Central memory CD8-positive, alpha-beta T cell (primary cell): Measurements from ENCODE around the gene NCEH1.

ENCODE experiments used
- ATAC-seq: fragments of 150-1000 bp; cut with Tn5 transposase; replicated peaks from 2 replicates; pipeline ENCODE4 v1.10.0; 2022; ENCODE audit warnings: mild to moderate bottlenecking, moderate FRiP score, moderate number of reproducible peaks; ENCODE audit not compliant: poor library complexity, severe bottlenecking; ENCODE audit errors: extremely low read depth
- DNase-seq, 2 donors: peaks; one replicate each; pipeline ENCODE4 v3.0.0; 2021; ENCODE audit warnings: low spot score in 2 of 2
- H3K27ac Mint-ChIP-seq: one replicate; pipeline ENCODE4 v1.8.0; 2022; ENCODE audit warnings: low read depth, mild to moderate bottlenecking, moderate library complexity, mixed read lengths
- H3K27me3 Mint-ChIP-seq: one replicate; pipeline ENCODE4 v1.8.0; 2022; ENCODE audit warnings: mixed read lengths
- H3K36me3 Mint-ChIP-seq: one replicate; pipeline ENCODE4 v1.8.0; 2022; ENCODE audit warnings: mild to moderate bottlenecking, moderate library complexity, mixed read lengths; ENCODE audit not compliant: insufficient read depth
- H3K4me1 Mint-ChIP-seq: one replicate; pipeline ENCODE4 v1.8.0; 2022; ENCODE audit warnings: mixed read lengths
- H3K4me3 Mint-ChIP-seq: one replicate; pipeline ENCODE4 v1.8.0; 2022; ENCODE audit warnings: mild to moderate bottlenecking, moderate library complexity, mixed read lengths
- H3K9me3 Mint-ChIP-seq: one replicate; pipeline ENCODE4 v1.8.0; 2022; ENCODE audit warnings: mixed read lengths

The NCEH1 gene

GRCh38 chr3:172702256-172702655 lies 8.6 kb downstream of the NCEH1 start:
- Mint-ChIP-seq H3K9me3 (no peaks in the 10 kb centered on the region), H3K36me3 (no peaks in the 10 kb centered on the region), H3K27ac (no peak overlapping the region), H3K4me1 (peaks cover 21% of the 10 kb centered on the region), H3K27me3 (no peaks in the 10 kb centered on the region), H3K4me3 (no peak overlapping the region)
- no peak for DNase-seq
- no peak for ATAC-seq

GRCh38 chr3:172701751-172702150 lies 9.1 kb downstream of the NCEH1 start:
- Mint-ChIP-seq H3K9me3 (no peaks in the 10 kb centered on the region), H3K4me1 (peaks cover 16% of the 10 kb centered on the region), H3K27ac (no peak overlapping the region), H3K36me3 (no peaks in the 10 kb centered on the region), H3K4me3 (no peak overlapping the region), H3K27me3 (no peaks in the 10 kb centered on the region)
- ATAC-seq, result no peak
- no peak for DNase-seq

- Mint-ChIP-seq H3K27ac (no peak overlapping the region), H3K4me1 (peaks cover 16% of the 10 kb centered on the region), H3K9me3 (no peaks in the 10 kb centered on the region), H3K27me3 (no peaks in the 10 kb centered on the region), H3K36me3 (no peaks in the 10 kb centered on the region), H3K4me3 (no peak overlapping the region)
- no peak for DNase-seq
- no peak for ATAC-seq
Measured at GRCh38 chr3:172700936-172701455, 9.9 kb downstream of the NCEH1 start.

GRCh38 chr3:172700256-172700655 lies 10.6 kb downstream of the NCEH1 start:
- H3K27me3 Mint-ChIP-seq, result no peaks in the 10 kb centered on the region
- H3K36me3 Mint-ChIP-seq, result peaks cover 2% of the 10 kb centered on the region
- DNase-seq, result no peak
- no peaks in the 10 kb centered on the region for H3K9me3 Mint-ChIP-seq
- no peak for ATAC-seq
- no peak overlapping the region for H3K27ac Mint-ChIP-seq
- peaks cover 16% of the 10 kb centered on the region for H3K4me1 Mint-ChIP-seq
- no peak overlapping the region for H3K4me3 Mint-ChIP-seq

- no peak overlapping the region for H3K4me3 Mint-ChIP-seq
- ATAC-seq (no peak), DNase-seq (no peak)
- peaks cover 15% of the 10 kb centered on the region for H3K4me1 Mint-ChIP-seq
- H3K9me3 Mint-ChIP-seq, result no peaks in the 10 kb centered on the region
- H3K27me3 Mint-ChIP-seq, result no peaks in the 10 kb centered on the region
- peak overlapping the region; percentile 3 for H3K27ac Mint-ChIP-seq
- peaks cover 2% of the 10 kb centered on the region for H3K36me3 Mint-ChIP-seq
Measured at GRCh38 chr3:172699031-172699430, 11.8 kb downstream of the NCEH1 start.

GRCh38 chr3:172698631-172699030 lies 12.2 kb downstream of the NCEH1 start:
- Mint-ChIP-seq H3K9me3 (no peaks in the 10 kb centered on the region), H3K36me3 (peaks cover 2% of the 10 kb centered on the region), H3K27me3 (no peaks in the 10 kb centered on the region), H3K27ac (peak overlapping the region; percentile 3), H3K4me1 (peaks cover 12% of the 10 kb centered on the region), H3K4me3 (no peak overlapping the region)
- ATAC-seq, result no peak
- no peak for DNase-seq

- H3K27ac Mint-ChIP-seq, result no peak overlapping the region
- H3K27me3 Mint-ChIP-seq, result no peaks in the 10 kb centered on the region
- ATAC-seq, result no peak
- DNase-seq, result no peak
- H3K4me3 Mint-ChIP-seq, result no peak overlapping the region
- peaks cover 2% of the 10 kb centered on the region for H3K36me3 Mint-ChIP-seq
- H3K9me3 Mint-ChIP-seq, result no peaks in the 10 kb centered on the region
- H3K4me1 Mint-ChIP-seq, result peaks cover 19% of the 10 kb centered on the region
Measured at GRCh38 chr3:172697558-172697957, 13.3 kb downstream of the NCEH1 start.

GRCh38 chr3:172696357-172696756 lies 14.5 kb downstream of the NCEH1 start:
- H3K4me3 Mint-ChIP-seq, result no peak overlapping the region
- no peak for DNase-seq
- H3K27me3 Mint-ChIP-seq, result no peaks in the 10 kb centered on the region
- peaks cover 2% of the 10 kb centered on the region for H3K36me3 Mint-ChIP-seq
- no peak for ATAC-seq
- no peak overlapping the region for H3K27ac Mint-ChIP-seq
- H3K4me1 Mint-ChIP-seq, result peaks cover 15% of the 10 kb centered on the region
- H3K9me3 Mint-ChIP-seq, result no peaks in the 10 kb centered on the region

- Mint-ChIP-seq H3K36me3 (peaks cover 2% of the 10 kb centered on the region), H3K4me3 (no peak overlapping the region), H3K4me1 (peaks cover 15% of the 10 kb centered on the region), H3K27me3 (no peaks in the 10 kb centered on the region), H3K27ac (no peak overlapping the region), H3K9me3 (no peaks in the 10 kb centered on the region)
- ATAC-seq (no peak), DNase-seq (no peak)
Measured at GRCh38 chr3:172694573-172695246, 16.2 kb downstream of the NCEH1 start.

GRCh38 chr3:172692751-172693338 lies 18.0 kb downstream of the NCEH1 start:
- ATAC-seq (no peak), DNase-seq (no peak)
- Mint-ChIP-seq H3K27ac (peak overlapping the region; percentile 26), H3K27me3 (no peaks in the 10 kb centered on the region), H3K4me1 (peaks cover 9% of the 10 kb centered on the region), H3K36me3 (peaks cover 2% of the 10 kb centered on the region), H3K9me3 (no peaks in the 10 kb centered on the region), H3K4me3 (no peak overlapping the region)

- Mint-ChIP-seq H3K4me3 (no peak overlapping the region), H3K9me3 (no peaks in the 10 kb centered on the region), H3K27me3 (no peaks in the 10 kb centered on the region), H3K4me1 (peaks cover 9% of the 10 kb centered on the region), H3K27ac (no peak overlapping the region), H3K36me3 (peaks cover 2% of the 10 kb centered on the region)
- ATAC-seq (no peak), DNase-seq (no peak)
Measured at GRCh38 chr3:172690936-172691335, 19.9 kb downstream of the NCEH1 start.

GRCh38 chr3:172688588-172688987 lies 22.3 kb downstream of the NCEH1 start:
- Mint-ChIP-seq H3K4me1 (peaks cover 9% of the 10 kb centered on the region), H3K4me3 (no peak overlapping the region), H3K27me3 (no peaks in the 10 kb centered on the region), H3K27ac (no peak overlapping the region), H3K9me3 (no peaks in the 10 kb centered on the region), H3K36me3 (no peaks in the 10 kb centered on the region)
- ATAC-seq (no peak), DNase-seq (no peak)

- no peak for DNase-seq
- no peak for ATAC-seq
- H3K9me3 Mint-ChIP-seq, result no peaks in the 10 kb centered on the region
- H3K27me3 Mint-ChIP-seq, result no peaks in the 10 kb centered on the region
- H3K27ac Mint-ChIP-seq, result no peak overlapping the region
- H3K36me3 Mint-ChIP-seq, result no peaks in the 10 kb centered on the region
- peaks cover under 1% of the 10 kb centered on the region for H3K4me1 Mint-ChIP-seq
- no peak overlapping the region for H3K4me3 Mint-ChIP-seq
Measured at GRCh38 chr3:172687501-172687900, 23.4 kb downstream of the NCEH1 start.
